Thyroid gland (tissue), 4 donors: ENCODE measurements around the gene OR5K3. TPM values are rescaled to one million over a fixed set of nuclear protein-coding genes. Genes with fewer than 3 reads are reported as not detected.

ENCODE experiments used
- DNase-seq, 2 donors: peaks; one replicate each; pipeline ENCODE4 v3.0.0-alpha.2; 2019
- H3K27ac ChIP-seq, 3 donors: fragments of 200-600 bp; sonication (generic); 1 replicate in 2 of 3; 2 replicates in 1 of 3; pipeline ENCODE4 v1.5.1; 2016 to 2019; ENCODE audit warnings: mild to moderate bottlenecking in 1 of 3, moderate library complexity in 1 of 3
- H3K27me3 ChIP-seq: fragments of 200-600 bp; sonication (generic); one replicate; pipeline ENCODE4 v1.5.1; 2019
- H3K36me3 ChIP-seq, 2 donors: fragments of 200-600 bp; sonication (generic); one replicate each; pipeline ENCODE4 v1.5.1; 2016 to 2019
- H3K4me1 ChIP-seq, 2 donors: fragments of 200-600 bp; sonication (generic); one replicate each; pipeline ENCODE4 v1.5.1; 2017 to 2019
- H3K4me3 ChIP-seq, 3 donors: fragments of 200-600 bp; sonication (generic); replicated peaks in 1 of 3; 1 replicate in 2 of 3; 2 replicates in 1 of 3; pipeline ENCODE4 v1.5.1; 2016; ENCODE audit warnings: mild to moderate bottlenecking in 1 of 3
- H3K9me3 ChIP-seq: fragments of 200-600 bp; sonication (generic); one replicate; pipeline ENCODE4 v1.5.1; 2017
- POLR2A ChIP-seq, 2 donors: fragments of 450-650 bp; IDR thresholded peaks; one replicate each; pipeline ENCODE4 v1.6.1; 2017; ENCODE audit warnings: antibody characterized with exemption in 2 of 2, mild to moderate bottlenecking in 2 of 2, moderate library complexity in 1 of 2
- WGBS, 2 donors: methylation state at CpG; one replicate each; pipeline ENCODE4 v1.1.5; 2017; 5-methylcytosine and 5-hydroxymethylcytosine counted together
- intact Hi-C: fragments of 100-400 bp; cut with DNase I; formaldehyde crosslinking; loops from one replicate; pipeline ENCODE4 v1.15.1; 2023
- total RNA-seq, 4 donors: library from RNA; depleted of rRNA; stranded (reverse); fragments of >200 nt; gene quantifications; one replicate each; pipeline ENCODE4 v1.2.3, GENCODE V29; 2016
- TF ChIP-seq, protein P1 (sequence below), 6 experiments: fragments of 200-600 bp in 3 of 6; fragments of 450-650 bp in 3 of 6; sonication (generic) in 3 of 6; IDR thresholded peaks; one replicate each; pipeline ENCODE4 v1.5.1; 2016 to 2019; ENCODE audit warnings: antibody characterized with exemption in 6 of 6, mild to moderate bottlenecking in 2 of 6, inconsistent platforms in 1 of 6, moderate library complexity in 1 of 6

The OR5K3 gene
- total RNA-seq, 4 donors from 2014 or later = not detected

DNA sequence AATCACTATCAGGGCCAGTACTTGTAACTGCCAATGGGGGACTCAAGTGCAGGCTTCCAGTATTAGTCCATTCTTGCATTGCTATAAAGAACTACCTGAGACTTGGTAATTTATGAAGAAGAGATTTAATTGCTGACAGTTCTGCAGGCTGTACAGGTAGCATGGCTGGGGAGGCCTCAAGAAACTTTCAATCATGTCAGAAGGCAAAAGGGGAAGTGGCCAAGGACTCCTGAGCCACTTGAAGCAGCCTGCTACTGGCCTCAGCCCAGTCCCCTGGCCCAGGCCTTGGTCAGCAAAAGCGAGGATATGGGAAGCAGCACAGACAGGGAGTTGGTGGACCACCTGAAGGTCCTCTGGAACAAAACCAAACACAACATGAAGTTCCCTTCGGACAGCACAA lies 43.3 kb downstream of the OR5K3 start:
- DNase-seq = no peak
- no peak overlapping the region for H3K4me3 ChIP-seq
- intact Hi-C loops = no loop called here
- TF ChIP-seq POLR2A (IDR thresholded peaks at IDR 0.05) = no peak
- TF ChIP-seq, protein P1, sequence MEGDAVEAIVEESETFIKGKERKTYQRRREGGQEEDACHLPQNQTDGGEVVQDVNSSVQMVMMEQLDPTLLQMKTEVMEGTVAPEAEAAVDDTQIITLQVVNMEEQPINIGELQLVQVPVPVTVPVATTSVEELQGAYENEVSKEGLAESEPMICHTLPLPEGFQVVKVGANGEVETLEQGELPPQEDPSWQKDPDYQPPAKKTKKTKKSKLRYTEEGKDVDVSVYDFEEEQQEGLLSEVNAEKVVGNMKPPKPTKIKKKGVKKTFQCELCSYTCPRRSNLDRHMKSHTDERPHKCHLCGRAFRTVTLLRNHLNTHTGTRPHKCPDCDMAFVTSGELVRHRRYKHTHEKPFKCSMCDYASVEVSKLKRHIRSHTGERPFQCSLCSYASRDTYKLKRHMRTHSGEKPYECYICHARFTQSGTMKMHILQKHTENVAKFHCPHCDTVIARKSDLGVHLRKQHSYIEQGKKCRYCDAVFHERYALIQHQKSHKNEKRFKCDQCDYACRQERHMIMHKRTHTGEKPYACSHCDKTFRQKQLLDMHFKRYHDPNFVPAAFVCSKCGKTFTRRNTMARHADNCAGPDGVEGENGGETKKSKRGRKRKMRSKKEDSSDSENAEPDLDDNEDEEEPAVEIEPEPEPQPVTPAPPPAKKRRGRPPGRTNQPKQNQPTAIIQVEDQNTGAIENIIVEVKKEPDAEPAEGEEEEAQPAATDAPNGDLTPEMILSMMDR (IDR thresholded peaks at IDR 0.05) = no peak
- H3K36me3 ChIP-seq = no peaks in the 10 kb centered on the region
- 34 to 35% methylated on average over 2 of the region's 2 CpGs for WGBS, 2 donors
- H3K9me3 ChIP-seq = no peaks in the 10 kb centered on the region
- H3K27me3 ChIP-seq = no peaks in the 10 kb centered on the region
- no peak overlapping the region for H3K27ac ChIP-seq
- H3K4me1 ChIP-seq = no peaks in the 10 kb centered on the region

DNA sequence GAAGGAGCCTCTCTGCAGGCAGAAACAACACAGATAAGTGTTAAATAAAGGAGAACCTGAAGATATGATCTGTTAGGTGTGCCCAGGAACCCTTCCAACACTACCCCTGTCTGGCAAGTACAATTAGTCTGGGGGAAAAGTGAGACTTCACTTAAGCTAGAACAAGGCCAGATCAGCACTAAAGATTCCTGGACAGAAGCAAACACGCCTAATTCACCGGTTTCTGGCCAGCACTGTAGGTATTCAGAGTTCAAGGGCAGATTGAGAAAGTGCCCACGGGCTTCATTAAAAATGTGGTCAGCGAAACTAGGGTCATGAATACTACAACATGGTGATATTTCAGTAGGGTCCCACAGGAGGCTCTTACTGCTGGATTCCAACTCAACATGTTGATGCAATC lies 43.9 kb downstream of the OR5K3 start:
- intact Hi-C loops = no loop called here
- 75 to 84% methylated on average over 4 of the region's 4 CpGs for WGBS, 2 donors

DNA sequence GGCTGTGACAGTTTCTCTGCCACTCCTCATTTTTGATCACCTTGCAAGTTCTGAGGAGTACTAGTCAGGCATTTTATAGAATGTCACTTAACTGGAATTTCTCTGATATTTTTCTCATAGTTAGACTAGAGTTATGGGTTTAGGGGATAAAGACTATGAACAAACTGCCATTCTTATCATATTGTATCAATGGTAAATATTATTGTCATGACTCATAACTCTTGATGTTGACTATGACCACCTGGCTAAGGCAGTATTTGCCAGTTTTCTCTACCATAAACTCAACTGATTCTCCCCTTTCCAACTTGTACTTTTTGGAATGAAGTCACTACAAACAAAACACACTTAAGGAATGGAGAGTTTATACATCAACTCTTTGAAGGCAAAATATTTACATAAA lies 49.8 kb downstream of the OR5K3 start:
- H3K27me3 ChIP-seq = no peaks in the 10 kb centered on the region
- no peaks in the 10 kb centered on the region for H3K36me3 ChIP-seq
- H3K4me1 ChIP-seq = no peaks in the 10 kb centered on the region
- intact Hi-C loops = no loop called here
- H3K9me3 ChIP-seq = no peaks in the 10 kb centered on the region
- TF ChIP-seq, protein P1 (IDR thresholded peaks at IDR 0.05) = no peak
- no peak for TF ChIP-seq POLR2A (IDR thresholded peaks at IDR 0.05)
- no peak overlapping the region for H3K27ac ChIP-seq
- no peak for DNase-seq
- no peak overlapping the region for H3K4me3 ChIP-seq

More for the DNA sequence above, 43.9 kb downstream of the OR5K3 start:
- Histone ChIP-seq H3K4me3 (no peak overlapping the region), H3K9me3 (no peaks in the 10 kb centered on the region), H3K4me1 (no peaks in the 10 kb centered on the region), H3K27me3 (no peaks in the 10 kb centered on the region), H3K27ac (no peak overlapping the region), H3K36me3 (no peaks in the 10 kb centered on the region)
- TF ChIP-seq, protein P1 (IDR thresholded peaks at IDR 0.05) = no peak
- no peak for TF ChIP-seq POLR2A (IDR thresholded peaks at IDR 0.05)
- no peak for DNase-seq

Other genes starting within 250 kb of the OR5K3 start
- not detected for gene OR5H14, start 243.2 kb upstream of the OR5K3 start, total RNA-seq
- not detected for gene OR5H15, start 224.0 kb upstream of the OR5K3 start, total RNA-seq
- gene OR5H6, start 126.4 kb upstream of the OR5K3 start, total RNA-seq = not detected
- not detected for gene OR5H2, start 108.2 kb upstream of the OR5K3 start, total RNA-seq
- not detected for gene OR5K4, start 36.8 kb upstream of the OR5K3 start, total RNA-seq
- gene OR5K1, start 72.5 kb downstream of the OR5K3 start, total RNA-seq = not detected
- gene OR5K2, start 107.0 kb downstream of the OR5K3 start, total RNA-seq = not detected
- gene CLDND1, start 132.2 kb downstream of the OR5K3 start, total RNA-seq = 100 to 1,000 TPM in 2 of 4 donors, 10 to 100 TPM in 2; 70.2 to 112 (median 91.6) TPM
- not detected for gene GPR15, start 141.3 kb downstream of the OR5K3 start, total RNA-seq
- 10 to 100 TPM; 14.8 to 27.9 (median 26.3) TPM for gene CPOX, start 202.9 kb downstream of the OR5K3 start, total RNA-seq